ENCODE measurements around the gene NHSL2. TPM values are rescaled to one million over a fixed set of nuclear protein-coding genes. Genes with fewer than 3 reads are reported as not detected.

NHSL2 gene
- polyA plus RNA-seq, 3 donors: 16.6 to 39.8 (median 22.8) TPM

DNA sequence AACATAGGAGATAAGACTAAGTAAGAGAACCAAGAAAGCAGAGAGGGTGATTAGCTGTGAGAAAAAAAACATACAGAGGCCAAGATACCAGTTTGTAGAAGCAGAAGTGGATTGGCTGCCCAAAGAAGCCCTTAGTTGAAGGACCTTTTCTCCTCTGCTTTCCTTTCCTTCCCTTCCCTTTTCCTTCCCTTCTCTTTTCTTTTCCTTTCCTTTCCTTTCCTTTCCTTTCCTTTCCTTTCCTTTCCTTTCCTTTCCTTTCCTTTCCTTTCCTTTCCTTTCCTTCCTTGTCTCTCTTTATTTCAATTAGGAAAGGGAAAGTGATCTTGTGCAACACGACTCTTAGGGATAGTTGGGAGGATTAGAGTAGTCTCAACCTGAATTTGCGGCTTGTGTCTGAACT is 128.2 kb downstream of the NHSL2 start:
- H3K4me1 Mint-ChIP-seq: peaks cover 19% of the 10 kb centered on the region

GRCh38 chrX:72040506-72040905 is 129.9 kb downstream of the NHSL2 start:
- Histone ChIP-seq H3K9me3 (replicated peaks in 1 of 2; ENCODE audit: control insufficient read depth in 1 of 2, insufficient read depth in 1 of 2, low read length in 2 of 2) (no peaks in the 10 kb centered on the region), H3K27me3 (ENCODE audit: control insufficient read depth in 2 of 2, insufficient read depth in 2 of 2, low read length in 2 of 2) (no peaks in the 10 kb centered on the region), H3K36me3 (replicated peaks in 1 of 2; ENCODE audit: control insufficient read depth in 1 of 2, insufficient read depth in 2 of 2, low read length in 2 of 2) (no peaks in the 10 kb centered on the region), H4K20me1 (ENCODE audit: insufficient read depth, low read length) (no peaks in the 10 kb centered on the region), H3K4me1 (ENCODE audit: control insufficient read depth in 1 of 2, insufficient read depth in 2 of 2, low read length in 2 of 2) (peaks cover 13% of the 10 kb centered on the region in 2 donors), H3K4me3 (replicated peaks in 1 of 3; ENCODE audit: low read depth in 2 of 3, low read length in 3 of 3) (no peak overlapping the region), H3K27ac (ENCODE audit: low read depth in 1 of 2, low read length in 2 of 2) (no peak overlapping the region), H3K4me2 (replicated peaks; ENCODE audit: extremely low read depth, low read length, poor library complexity, severe bottlenecking) (no peak overlapping the region), H3K79me2 (ENCODE audit: insufficient read depth, low read length) (no peaks in the 10 kb centered on the region), H2AFZ (ENCODE audit: insufficient read depth, low read depth, low read length, poor library complexity, severe bottlenecking) (no peak overlapping the region), H3K9ac (ENCODE audit: insufficient read depth, low read length, poor library complexity, severe bottlenecking) (no peak overlapping the region)
- peaks cover 20% of the 10 kb centered on the region for H3K4me1 Mint-ChIP-seq
- WGBS (ENCODE audit: insufficient coverage): 100% methylated on average over 1 of the region's 5 CpGs
- no peak overlapping the region for H3K27ac Mint-ChIP-seq
- peaks cover 0 to 7% (median 2%) of the 10 kb centered on the region in 7 donors for H3K9me3 Mint-ChIP-seq
- peaks cover 0 to 2% of the 10 kb centered on the region in 2 donors for H3K36me3 Mint-ChIP-seq
- no peak for DNase-seq
- peaks cover 0 to 12% (median 1%) of the 10 kb centered on the region in 3 donors for H3K27me3 Mint-ChIP-seq (ENCODE audit: low read depth in 3 of 3)
- intact Hi-C loops (cut with micrococcal nuclease): no loop called here
- TF ChIP-seq, protein P1, sequence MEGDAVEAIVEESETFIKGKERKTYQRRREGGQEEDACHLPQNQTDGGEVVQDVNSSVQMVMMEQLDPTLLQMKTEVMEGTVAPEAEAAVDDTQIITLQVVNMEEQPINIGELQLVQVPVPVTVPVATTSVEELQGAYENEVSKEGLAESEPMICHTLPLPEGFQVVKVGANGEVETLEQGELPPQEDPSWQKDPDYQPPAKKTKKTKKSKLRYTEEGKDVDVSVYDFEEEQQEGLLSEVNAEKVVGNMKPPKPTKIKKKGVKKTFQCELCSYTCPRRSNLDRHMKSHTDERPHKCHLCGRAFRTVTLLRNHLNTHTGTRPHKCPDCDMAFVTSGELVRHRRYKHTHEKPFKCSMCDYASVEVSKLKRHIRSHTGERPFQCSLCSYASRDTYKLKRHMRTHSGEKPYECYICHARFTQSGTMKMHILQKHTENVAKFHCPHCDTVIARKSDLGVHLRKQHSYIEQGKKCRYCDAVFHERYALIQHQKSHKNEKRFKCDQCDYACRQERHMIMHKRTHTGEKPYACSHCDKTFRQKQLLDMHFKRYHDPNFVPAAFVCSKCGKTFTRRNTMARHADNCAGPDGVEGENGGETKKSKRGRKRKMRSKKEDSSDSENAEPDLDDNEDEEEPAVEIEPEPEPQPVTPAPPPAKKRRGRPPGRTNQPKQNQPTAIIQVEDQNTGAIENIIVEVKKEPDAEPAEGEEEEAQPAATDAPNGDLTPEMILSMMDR (IDR thresholded peaks at IDR 0.05): no peak
- no peak overlapping the region for H3K4me3 Mint-ChIP-seq

More for the DNA sequence above, 128.2 kb downstream of the NHSL2 start:
- Histone ChIP-seq H3K9me3 (replicated peaks in 1 of 2; ENCODE audit: control insufficient read depth in 1 of 2, insufficient read depth in 1 of 2, low read length in 2 of 2) (no peaks in the 10 kb centered on the region), H3K4me3 (replicated peaks in 1 of 3; ENCODE audit: low read depth in 2 of 3, low read length in 3 of 3) (no peak overlapping the region), H3K4me1 (ENCODE audit: control insufficient read depth in 1 of 2, insufficient read depth in 2 of 2, low read length in 2 of 2) (peaks cover 13% of the 10 kb centered on the region in 2 donors), H3K9ac (ENCODE audit: insufficient read depth, low read length, poor library complexity, severe bottlenecking) (no peak overlapping the region), H3K27ac (ENCODE audit: low read depth in 1 of 2, low read length in 2 of 2) (no peak overlapping the region), H3K4me2 (replicated peaks; ENCODE audit: extremely low read depth, low read length, poor library complexity, severe bottlenecking) (no peak overlapping the region), H3K79me2 (ENCODE audit: insufficient read depth, low read length) (no peaks in the 10 kb centered on the region), H2AFZ (ENCODE audit: insufficient read depth, low read depth, low read length, poor library complexity, severe bottlenecking) (no peak overlapping the region), H3K36me3 (replicated peaks in 1 of 2; ENCODE audit: control insufficient read depth in 1 of 2, insufficient read depth in 2 of 2, low read length in 2 of 2) (no peaks in the 10 kb centered on the region), H4K20me1 (ENCODE audit: insufficient read depth, low read length) (no peaks in the 10 kb centered on the region), H3K27me3 (ENCODE audit: control insufficient read depth in 2 of 2, insufficient read depth in 2 of 2, low read length in 2 of 2) (no peaks in the 10 kb centered on the region)
- intact Hi-C loops (cut with micrococcal nuclease): no loop called here
- H3K4me3 Mint-ChIP-seq: no peak overlapping the region
- H3K27me3 Mint-ChIP-seq (ENCODE audit: low read depth in 3 of 3): peaks cover 1 to 15% (median 2%) of the 10 kb centered on the region in 3 donors
- TF ChIP-seq, protein P1 (IDR thresholded peaks at IDR 0.05): no peak
- no CpG with 5 or more reads among the region's 2 CpGs for WGBS (ENCODE audit: insufficient coverage)
- H3K36me3 Mint-ChIP-seq: peaks cover 0 to 2% of the 10 kb centered on the region in 2 donors
- peak overlapping the region in 1 of 7 donors; percentile 49 for H3K27ac Mint-ChIP-seq
- DNase-seq: no peak
- H3K9me3 Mint-ChIP-seq: peaks cover 0 to 7% (median 2%) of the 10 kb centered on the region in 7 donors
